K562 (cell line): ENCODE measurements around the gene FAM53B. TPM values are rescaled to one million over a fixed set of nuclear protein-coding genes. Genes with fewer than 3 reads are reported as not detected.

ENCODE experiments used
- ATAC-seq: fragments of 200-7000 bp; cut with Tn5 transposase; 3 replicates; pipeline ENCODE4 v1.9.1; 2020; ENCODE audit warnings: moderate library complexity
- BruUV-seq: library from RNA; stranded (reverse); fragments of 400-500 nt; replicated peaks from 2 replicates; lab custom pipeline; 2021; lab: Mats Ljungman, UMichigan
- CTCF ChIA-PET: fragments of 300-600 bp; formaldehyde crosslinking; extraction: SDS; loops from one replicate; lab custom pipeline; 2021; ENCODE audit warnings: low intra/inter-chr PET ratio; lab: Yijun Ruan, JAX
- POLR2A ChIA-PET: fragments of 300-600, 350-650 bp; sonication (Branson Sonifier 250); formaldehyde crosslinking; extraction: SDS; loops from one replicate; lab custom pipeline; 2021; ENCODE audit warnings: antibody characterized with exemption, inconsistent platforms; lab: Yijun Ruan, JAX
- DNase-seq, 4 experiments: peaks; one replicate each; pipeline versions ENCODE4 v3.0.0 to v3.0.0-alpha.2; 2011 to 2018; ENCODE audit warnings: low spot score in 3 of 4, mixed read lengths in 3 of 4; ENCODE audit errors: extremely low read depth in 1 of 4
- FAIRE-seq: peaks from 2 replicates; lab custom pipeline; 2011; peaks lifted over from hg19 to GRCh38; lab: Jason Lieb, UNC
- H2AFZ ChIP-seq: 2 replicates; pipeline ENCODE4 v1.6.0; 2011; ENCODE audit warnings: low read depth, low read length, control low read depth, inconsistent platforms
- H3K27ac ChIP-seq: fragments of 200-600 bp; 3 replicates; pipeline ENCODE4 v1.8.0; 2011; ENCODE audit warnings: low read depth, mild to moderate bottlenecking, control low read depth, inconsistent platforms, low read length, moderate library complexity, mixed read lengths; ENCODE audit errors: extremely low read depth
- H3K27me3 ChIP-seq, 2 experiments: fragments of 300-600 bp in 1 of 2; 2 replicates in 1 of 2; 3 replicates in 1 of 2; pipeline versions ENCODE4 v1.6.0 to v1.8.0; 2011; ENCODE audit warnings: inconsistent platforms in 2 of 2, low read length in 2 of 2, mild to moderate bottlenecking in 1 of 2, mixed read lengths in 1 of 2, moderate library complexity in 1 of 2; ENCODE audit not compliant: control insufficient read depth in 2 of 2, insufficient read depth in 2 of 2
- H3K36me3 ChIP-seq: fragments of 300-600 bp; 3 replicates; pipeline ENCODE4 v1.8.0; 2011; ENCODE audit warnings: mild to moderate bottlenecking, low read length, inconsistent platforms; ENCODE audit not compliant: control insufficient read depth, insufficient read depth
- H3K4me1 ChIP-seq, 2 experiments: fragments of 200-600 bp in 1 of 2; replicated peaks in 1 of 2; 2 replicates in 1 of 2; 3 replicates in 1 of 2; pipeline versions ENCODE4 v1.5.1 to v1.8.0; 2011; ENCODE audit warnings: inconsistent platforms in 2 of 2, low read length in 2 of 2, mild to moderate bottlenecking in 1 of 2, mixed read lengths in 1 of 2, moderate library complexity in 1 of 2; ENCODE audit not compliant: control insufficient read depth in 2 of 2, insufficient read depth in 2 of 2
- H3K4me2 ChIP-seq: 2 replicates; pipeline ENCODE4 v1.6.1; 2011; ENCODE audit warnings: low read length, control low read depth, inconsistent platforms, mixed read lengths; ENCODE audit not compliant: insufficient read depth
- H3K4me3 ChIP-seq: fragments of 200-600 bp; sonication (generic), shearing (Covaris generic); 2 replicates; pipeline ENCODE4 v1.5.1; 2016; ENCODE audit warnings: control low read depth, inconsistent platforms
- H3K79me2 ChIP-seq: fragments of 200-600 bp; 3 replicates; pipeline ENCODE4 v1.8.0; 2011; ENCODE audit warnings: low read length, inconsistent platforms; ENCODE audit not compliant: control insufficient read depth, insufficient read depth
- H3K9ac ChIP-seq, 2 experiments: 2 replicates each; pipeline versions ENCODE4 v1.6.0 to v1.6.1; 2011; ENCODE audit warnings: low read depth in 2 of 2, low read length in 2 of 2, control low read depth in 1 of 2, inconsistent platforms in 1 of 2, mild to moderate bottlenecking in 1 of 2, mixed read lengths in 1 of 2; ENCODE audit not compliant: insufficient read depth in 1 of 2
- H3K9me1 ChIP-seq: one replicate; pipeline ENCODE4 v1.6.0; 2011; ENCODE audit warnings: inconsistent platforms, mild to moderate bottlenecking, low read length, moderate library complexity; ENCODE audit not compliant: control insufficient read depth, insufficient read depth
- H3K9me3 ChIP-seq: replicated peaks from 2 replicates; pipeline ENCODE4 v1.5.1; 2011; ENCODE audit warnings: low read depth, low read length, inconsistent platforms; ENCODE audit not compliant: control insufficient read depth, insufficient read depth
- H4K20me1 ChIP-seq: replicated peaks from 2 replicates; pipeline ENCODE4 v1.6.1; 2011; ENCODE audit warnings: low read length, inconsistent platforms, mixed read lengths; ENCODE audit not compliant: control insufficient read depth, insufficient read depth
- ARHGAP35 ChIP-seq: fragments of 450-650 bp; IDR thresholded peaks from 2 replicates; pipeline ENCODE4 v1.6.1; 2018; ENCODE audit not compliant: partially characterized antibody
- CGGBP1 ChIP-seq: fragments of 250-450 bp; sonication (Bioruptor Pico); IDR thresholded peaks from 2 replicates; pipeline ENCODE4 v1.9.0; 2021; ENCODE audit warnings: mild to moderate bottlenecking
- KAT7 ChIP-seq: sonication (generic); formaldehyde crosslinking; IDR thresholded peaks from 2 replicates; pipeline ENCODE4 v1.8.0; 2022; ENCODE audit warnings: missing genetic modification reagents, mild to moderate bottlenecking, borderline replicate concordance
- POLR2G ChIP-seq: fragments of 200-400 bp; formaldehyde crosslinking; IDR thresholded peaks from 2 replicates; pipeline ENCODE4 v1.6.1; 2017; ENCODE audit warnings: low read depth, mild to moderate bottlenecking, antibody characterized with exemption, low read length, moderate library complexity
- RBFOX2 ChIP-seq: fragments of 200-400 bp; formaldehyde crosslinking; IDR thresholded peaks from 2 replicates; pipeline ENCODE4 v1.6.1; 2017; ENCODE audit warnings: low read depth, mild to moderate bottlenecking, low read length, moderate library complexity
- TAF1 ChIP-seq: IDR thresholded peaks from 2 replicates; pipeline ENCODE4 v1.6.1; 2011; ENCODE audit warnings: mild to moderate bottlenecking, low read length, moderate library complexity; ENCODE audit not compliant: insufficient read depth, control insufficient read depth, severe bottlenecking; ENCODE audit errors: extremely low read depth
- ZZZ3 ChIP-seq: fragments of 450-650 bp; IDR thresholded peaks from 2 replicates; pipeline ENCODE4 v1.6.1; 2016; ENCODE audit warnings: antibody characterized with exemption, mild to moderate bottlenecking, moderate library complexity
- WGBS: fragments of 100-300 bp; shearing (Covaris generic); methylation state at CpG from one replicate; pipeline ENCODE4 v1.1.6; 2016; ENCODE audit warnings: low coverage, mixed read lengths; ENCODE audit not compliant: insufficient coverage; ENCODE audit errors: missing lambda C conversion rate; 5-methylcytosine and 5-hydroxymethylcytosine counted together
- in situ Hi-C: fragments of 300-500 bp; cut with MboI; formaldehyde crosslinking; loops from 4 replicates; pipeline ENCODE4 v1.15.0; 2018; ENCODE audit warnings: inconsistent platforms, mixed read lengths
- intact Hi-C: fragments of 100-400 bp; cut with micrococcal nuclease; formaldehyde crosslinking; loops from 2 replicates; pipeline ENCODE4 v1.14.2; 2022
- polyA plus RNA-seq, 8 experiments: library from polyadenylated mRNA; depleted of rRNA in 4 of 8; stranded (reverse) in 5 of 8; unstranded in 3 of 8; fragments of >200 nt; fragmentation: Nextera tagmentation in 2 of 8; fragmentation: Illumina TruSeq in 1 of 8; extraction: Ambion mirVana in 2 of 8; extraction: Trizol in 1 of 8; gene quantifications; 2 replicates each; pipeline versions ENCODE4 v1.2.1 to v1.2.3, GENCODE V29; 2011 to 2014; ENCODE audit warnings: inconsistent platforms in 1 of 8, missing spikeins in 1 of 8
- total RNA-seq, 7 experiments: library from RNA; depleted of rRNA in 6 of 7; stranded (reverse); fragments of >200 nt in 6 of 7; fragmentation: Illumina TruSeq in 2 of 7; extraction: Trizol in 2 of 7; gene quantifications; 2 replicates each; pipeline versions ENCODE4 v1.2.1 to v1.2.3, GENCODE V29; 2011 to 2021; ENCODE audit warnings: low replicate concordance in 1 of 7

Gene FAM53B
- total and polyA plus RNA-seq, 9 of the 15 experiments (the other 6 are each of a cell fraction or from before 2014, with no cell fraction given) = 0.03 to 16.5 (median 5.0) TPM

GRCh38 chr10:124626759-124627380, 117.3 kb downstream of the FAM53B start:
- no peaks in the 10 kb centered on the region for H3K27me3 ChIP-seq
- no peak overlapping the region for H2AFZ ChIP-seq
- peaks cover 5% of the 10 kb centered on the region; the same call in 1 of the 2 replicates for H4K20me1 ChIP-seq
- no peak overlapping the region for H3K27ac ChIP-seq
- H3K36me3 ChIP-seq = peaks cover 7% of the 10 kb centered on the region; the same call in 1 of the 3 replicates
- H3K4me2 ChIP-seq = no peak overlapping the region
- DNase-seq (no peak), ATAC-seq (no peak), FAIRE-seq (no peak)
- intact Hi-C loops = no loop called here
- 0 out of 3 replicates have a peak, but pooled peaks cover 3% of the 10 kb centered on the region for H3K79me2 ChIP-seq
- POLR2A ChIA-PET = no interaction called here
- in situ Hi-C loops = no loop called here
- peaks cover 4% of the 10 kb centered on the region for H3K9me1 ChIP-seq
- TF ChIP-seq RBFOX2 (no peak), KAT7 (CRISPR knock-in tag) (no peak)
- TF ChIP-seq, all 486 proteins: peak for 0
- H3K4me1 ChIP-seq = peaks cover 13 to 61% of the 10 kb centered on the region in 2 experiments; a peak in 4 of 5 replicates
- no peak overlapping the region for H3K4me3 ChIP-seq
- BruUV-seq = no TSS peak
- H3K9ac ChIP-seq = no peak overlapping the region
- CTCF ChIA-PET = no interaction called here
- WGBS = 94% methylated on average over 12 of the region's 13 CpGs
- no peaks in the 10 kb centered on the region for H3K9me3 ChIP-seq

- DNase-seq = no peak
- Histone ChIP-seq H3K4me3 (no peak overlapping the region), H3K9me1 (peaks cover 4% of the 10 kb centered on the region), H2AFZ (no peak overlapping the region), H3K36me3 (peaks cover 7% of the 10 kb centered on the region; the same call in 1 of the 3 replicates), H3K27ac (no peak overlapping the region), H3K79me2 (0 out of 3 replicates have a peak, but pooled peaks cover 3% of the 10 kb centered on the region), H3K9me3 (no peaks in the 10 kb centered on the region), H3K9ac (no peak overlapping the region), H3K4me1 (peaks cover 13 to 58% of the 10 kb centered on the region in 2 experiments; a peak in 4 of 5 replicates), H4K20me1 (peaks cover 5% of the 10 kb centered on the region; the same call in 1 of the 2 replicates), H3K4me2 (no peak overlapping the region), H3K27me3 (no peaks in the 10 kb centered on the region)
- WGBS = 84% methylated on average over 13 of the region's 23 CpGs
- no TSS peak for BruUV-seq
- ATAC-seq = no peak
- CTCF ChIA-PET = no interaction called here
- no peak for TF ChIP-seq ZZZ3
- no peak for TF ChIP-seq CGGBP1
- no peak for TF ChIP-seq TAF1
- TF ChIP-seq ARHGAP35 = no peak
- TF ChIP-seq POLR2G = 0 out of 2 replicates have a peak, but pooled peaks have one; percentile 25
- POLR2A ChIA-PET = no interaction called here
- no peak for FAIRE-seq
- intact Hi-C loops (no loop called here), in situ Hi-C loops (no loop called here)
Measured at GRCh38 chr10:124625831-124626238, 118.3 kb downstream of the FAM53B start.
